ENCODE data around the gene CAPN11. TPM values are rescaled to one million over a fixed set of nuclear protein-coding genes. Genes with fewer than 3 reads are reported as not detected.

CAPN11 gene
- total and polyA plus RNA-seq, 9 of the 15 experiments (the other 6 are each of a cell fraction or from before 2014, with no cell fraction given) = 0.03 to 0.61 (median 0.17) TPM; not detected in 1

DNA sequence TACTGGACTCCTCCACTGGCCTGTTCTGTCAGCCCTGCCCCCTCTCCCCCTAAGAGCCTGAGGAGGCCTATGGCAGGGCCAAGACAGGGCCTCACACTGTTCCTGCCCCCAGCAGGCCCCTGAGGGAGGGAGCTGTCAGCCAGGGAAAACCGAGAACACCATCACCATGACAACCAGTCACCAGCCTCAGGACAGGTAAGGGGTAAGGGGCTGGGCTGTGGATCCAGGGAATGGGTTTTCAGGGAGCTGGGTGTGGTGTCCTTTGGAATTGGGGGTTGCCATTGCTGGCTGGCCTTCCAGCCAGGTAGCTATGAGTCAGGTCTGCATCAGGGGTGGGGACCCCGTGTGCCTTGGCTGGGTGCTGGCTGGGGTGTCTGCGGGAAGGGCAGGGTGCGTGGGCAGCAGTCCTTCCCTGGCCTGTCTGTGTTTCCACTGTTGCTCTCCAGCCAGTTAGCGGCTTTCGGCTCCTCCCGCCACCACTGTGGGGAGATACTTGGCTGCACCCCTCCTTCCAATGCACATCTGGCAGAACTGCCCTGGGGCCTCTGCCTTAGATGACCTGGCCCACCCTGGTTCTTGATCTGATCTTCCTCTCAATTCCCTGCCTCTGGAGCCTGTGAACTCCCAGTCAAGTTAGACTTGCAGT is 68.7 kb downstream of the CAPN11 start:
- ATAC-seq = no peak
- Histone ChIP-seq H3K4me3 (no peak overlapping the region; the same call in 1 of the 2 replicates), H3K36me3 (ENCODE audit: control insufficient read depth, insufficient read depth, low read length) (peaks cover 54% of the 10 kb centered on the region), H3K4me2 (ENCODE audit: insufficient read depth, low read length) (peak overlapping the region; percentile 8; the same call in 1 of the 2 replicates), H3K9me3 (replicated peaks; ENCODE audit: control insufficient read depth, insufficient read depth, low read depth, low read length) (no peaks in the 10 kb centered on the region), H3K9me1 (ENCODE audit: control insufficient read depth, insufficient read depth, low read length) (peaks cover 6% of the 10 kb centered on the region), H3K27me3 (ENCODE audit: control insufficient read depth in 2 of 2, insufficient read depth in 2 of 2, low read length in 2 of 2) (no peaks in the 10 kb centered on the region), H3K27ac (ENCODE audit: extremely low read depth, low read depth, low read length) (no peak overlapping the region; the same call in 2 of the 3 replicates), H3K79me2 (ENCODE audit: control insufficient read depth, insufficient read depth, low read length) (peaks cover 56% of the 10 kb centered on the region), H3K9ac (ENCODE audit: insufficient read depth in 1 of 2, low read depth in 2 of 2, low read length in 2 of 2) (peak overlapping the region in 1 of 2 experiments; percentile 92; a peak in 3 of 4 replicates), H4K20me1 (replicated peaks; ENCODE audit: control insufficient read depth, insufficient read depth, low read length) (peaks cover 3% of the 10 kb centered on the region; the same call in 1 of the 2 replicates), H2AFZ (ENCODE audit: low read depth, low read length) (no peak overlapping the region), H3K4me1 (replicated peaks in 1 of 2; ENCODE audit: control insufficient read depth in 2 of 2, insufficient read depth in 2 of 2, low read length in 2 of 2) (peaks cover 49 to 67% of the 10 kb centered on the region in 2 experiments)
- BruUV-seq (replicated peaks) = no TSS peak
- peak in 2 of 4 experiments; percentile 49 to 50 for DNase-seq (ENCODE audit: extremely low read depth in 1 of 4, low spot score in 3 of 4)
- intact Hi-C loops (cut with micrococcal nuclease) (loop anchor here (2.0 to 10.0 kb wide), 2 partner anchors 54 to 592 kb away; partner anchors contain the start of gene MAD2L1BP), in situ Hi-C loops (cut with MboI) (no loop called here)
- 79% methylated on average over 7 of the region's 7 CpGs for WGBS (ENCODE audit: insufficient coverage, low coverage, missing lambda C conversion rate)
- ChIA-PET POLR2A (interaction anchor here (0.6 to 6.8 kb wide), 8 partner anchors 9 to 93 kb away, joined by 3 to 104 read pairs (median 4); partner anchors contain the start of genes CAPN11 and HSP90AB1), CTCF (ENCODE audit: low intra/inter-chr PET ratio) (interaction anchor here (0.5 kb wide), 1 partner anchor 53 kb away, joined by 3 read pairs; no protein-coding TSS in a partner anchor)
- FAIRE-seq = no peak
- TF ChIP-seq ZNF24 (IDR thresholded peaks at IDR 0.05) (no peak), RFX1 (IDR thresholded peaks at IDR 0.05) (peak; percentile 86), MYC (IDR thresholded peaks at IDR 0.05; ENCODE audit: low read depth, low read length) (0 out of 2 replicates have a peak, but pooled peaks have one; percentile 1), MYC (CRISPR knock-in tag; IDR thresholded peaks at IDR 0.05; ENCODE audit: borderline replicate concordance, low read depth) (no peak), SRSF9 (IDR thresholded peaks at IDR 0.05; ENCODE audit: borderline replicate concordance, low read depth, low read length) (no peak), ZBTB1 (CRISPR knock-in tag; IDR thresholded peaks at IDR 0.05; ENCODE audit: borderline replicate concordance, low read depth) (0 out of 2 replicates have a peak, but pooled peaks have one; percentile 54), POLR2G (IDR thresholded peaks at IDR 0.05; ENCODE audit: low read depth, low read length) (0 out of 2 replicates have a peak, but pooled peaks have one; percentile 18), RBFOX2 (IDR thresholded peaks at IDR 0.05; ENCODE audit: low read depth, low read length) (0 out of 2 replicates have a peak, but pooled peaks have one; percentile 34), ATF1 (CRISPR knock-in tag; IDR thresholded peaks at IDR 0.05) (no peak), ATF1 (tag; IDR thresholded peaks at IDR 0.05) (no peak)
- TF ChIP-seq, protein P1, sequence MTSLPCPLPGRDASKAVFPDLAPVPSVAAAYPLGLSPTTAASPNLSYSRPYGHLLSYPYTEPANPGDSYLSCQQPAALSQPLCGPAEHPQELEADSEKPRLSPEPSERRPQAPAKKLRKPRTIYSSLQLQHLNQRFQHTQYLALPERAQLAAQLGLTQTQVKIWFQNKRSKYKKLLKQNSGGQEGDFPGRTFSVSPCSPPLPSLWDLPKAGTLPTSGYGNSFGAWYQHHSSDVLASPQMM (CRISPR knock-in tag; IDR thresholded peaks at IDR 0.05) = no peak
- TF ChIP-seq, protein P2, sequence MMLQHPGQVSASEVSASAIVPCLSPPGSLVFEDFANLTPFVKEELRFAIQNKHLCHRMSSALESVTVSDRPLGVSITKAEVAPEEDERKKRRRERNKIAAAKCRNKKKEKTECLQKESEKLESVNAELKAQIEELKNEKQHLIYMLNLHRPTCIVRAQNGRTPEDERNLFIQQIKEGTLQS (IDR thresholded peaks at IDR 0.05) = peak; percentile 58
- TF ChIP-seq, protein P2 (CRISPR knock-in tag; conservative IDR thresholded peaks at IDR 0.05) = no peak
- TF ChIP-seq, protein P3, sequence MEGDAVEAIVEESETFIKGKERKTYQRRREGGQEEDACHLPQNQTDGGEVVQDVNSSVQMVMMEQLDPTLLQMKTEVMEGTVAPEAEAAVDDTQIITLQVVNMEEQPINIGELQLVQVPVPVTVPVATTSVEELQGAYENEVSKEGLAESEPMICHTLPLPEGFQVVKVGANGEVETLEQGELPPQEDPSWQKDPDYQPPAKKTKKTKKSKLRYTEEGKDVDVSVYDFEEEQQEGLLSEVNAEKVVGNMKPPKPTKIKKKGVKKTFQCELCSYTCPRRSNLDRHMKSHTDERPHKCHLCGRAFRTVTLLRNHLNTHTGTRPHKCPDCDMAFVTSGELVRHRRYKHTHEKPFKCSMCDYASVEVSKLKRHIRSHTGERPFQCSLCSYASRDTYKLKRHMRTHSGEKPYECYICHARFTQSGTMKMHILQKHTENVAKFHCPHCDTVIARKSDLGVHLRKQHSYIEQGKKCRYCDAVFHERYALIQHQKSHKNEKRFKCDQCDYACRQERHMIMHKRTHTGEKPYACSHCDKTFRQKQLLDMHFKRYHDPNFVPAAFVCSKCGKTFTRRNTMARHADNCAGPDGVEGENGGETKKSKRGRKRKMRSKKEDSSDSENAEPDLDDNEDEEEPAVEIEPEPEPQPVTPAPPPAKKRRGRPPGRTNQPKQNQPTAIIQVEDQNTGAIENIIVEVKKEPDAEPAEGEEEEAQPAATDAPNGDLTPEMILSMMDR (IDR thresholded peaks at IDR 0.05 in 2 of 3, conservative IDR thresholded peaks at IDR 0.05 in 1 of 3; ENCODE audit: insufficient read depth in 2 of 3, low read depth in 1 of 3, low read length in 3 of 3) = peak in 1 of 3 experiments; percentile 11; a peak in 1 of 6 replicates
- TF ChIP-seq, protein P4, sequence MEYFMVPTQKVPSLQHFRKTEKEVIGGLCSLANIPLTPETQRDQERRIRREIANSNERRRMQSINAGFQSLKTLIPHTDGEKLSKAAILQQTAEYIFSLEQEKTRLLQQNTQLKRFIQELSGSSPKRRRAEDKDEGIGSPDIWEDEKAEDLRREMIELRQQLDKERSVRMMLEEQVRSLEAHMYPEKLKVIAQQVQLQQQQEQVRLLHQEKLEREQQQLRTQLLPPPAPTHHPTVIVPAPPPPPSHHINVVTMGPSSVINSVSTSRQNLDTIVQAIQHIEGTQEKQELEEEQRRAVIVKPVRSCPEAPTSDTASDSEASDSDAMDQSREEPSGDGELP (CRISPR knock-in tag; IDR thresholded peaks at IDR 0.05; ENCODE audit: borderline replicate concordance) = peak; percentile 35; the same call in 1 of the 2 replicates

Measured in K562 (cell line).